GM21390 (cell line): ENCODE measurements around the gene TSPAN18.

Experiments
- ATAC-seq: cut with Tn5 transposase; IDR thresholded peaks from one replicate; pipeline ENCODE4 v1.9.1; 2021; ENCODE audit not compliant: unreplicated experiment

Gene TSPAN18

GRCh38 chr11:44793350-44794090, 66.8 kb downstream of the TSPAN18 start:
- ATAC-seq = no peak

GRCh38 chr11:44795803-44796535, 69.2 kb downstream of the TSPAN18 start:
- ATAC-seq = no peak

- ATAC-seq = no peak
Measured at GRCh38 chr11:44797051-44797450, 70.3 kb downstream of the TSPAN18 start.

- no peak for ATAC-seq
Measured at GRCh38 chr11:44797886-44798606, 71.3 kb downstream of the TSPAN18 start.

GRCh38 chr11:44798607-44798972, 71.8 kb downstream of the TSPAN18 start:
- no peak for ATAC-seq

- ATAC-seq = no peak
Measured at GRCh38 chr11:44799012-44799411, 72.2 kb downstream of the TSPAN18 start.

- no peak for ATAC-seq
Measured at GRCh38 chr11:44802347-44802746, 75.6 kb downstream of the TSPAN18 start.

GRCh38 chr11:44803009-44803408, 76.2 kb downstream of the TSPAN18 start:
- no peak for ATAC-seq

GRCh38 chr11:44804449-44805437, 78.0 kb downstream of the TSPAN18 start:
- no peak for ATAC-seq

GRCh38 chr11:44805596-44805995, 78.8 kb downstream of the TSPAN18 start:
- ATAC-seq = no peak

- ATAC-seq = no peak
Measured at GRCh38 chr11:44808053-44808753, 81.4 kb downstream of the TSPAN18 start.

GRCh38 chr11:44809283-44809682, 82.5 kb downstream of the TSPAN18 start:
- no peak for ATAC-seq

- ATAC-seq = no peak
Measured at GRCh38 chr11:44811841-44812448, 85.2 kb downstream of the TSPAN18 start.

GRCh38 chr11:44812971-44813370, 86.2 kb downstream of the TSPAN18 start:
- ATAC-seq = no peak

- no peak for ATAC-seq
Measured at GRCh38 chr11:44813401-44813800, 86.6 kb downstream of the TSPAN18 start.

- no peak for ATAC-seq
Measured at GRCh38 chr11:44814881-44815592, 88.3 kb downstream of the TSPAN18 start.

- no peak for ATAC-seq
Measured at GRCh38 chr11:44815917-44816456, 89.2 kb downstream of the TSPAN18 start.

- no peak for ATAC-seq
Measured at GRCh38 chr11:44816761-44817160, 90.0 kb downstream of the TSPAN18 start.
